Adipocyte (in vitro differentiated cells): ENCODE data around the gene MEGF6.

ENCODE experiments used
- DNase-seq: peaks from one replicate; pipeline ENCODE4 v3.0.0-alpha.2; 2015; ENCODE audit warnings: low read depth
- H3K27me3 ChIP-seq: replicated peaks from 2 replicates; pipeline ENCODE4 v1.7.0; 2013; ENCODE audit warnings: mild to moderate bottlenecking, low read length, moderate library complexity; ENCODE audit not compliant: control insufficient read depth, insufficient read depth
- H3K36me3 ChIP-seq: 2 replicates; pipeline ENCODE4 v1.7.0; 2013; ENCODE audit warnings: low read length, mild to moderate bottlenecking, moderate library complexity; ENCODE audit not compliant: control insufficient read depth, insufficient read depth, severe bottlenecking
- H3K4me1 ChIP-seq: 2 replicates; pipeline ENCODE4 v1.7.0; 2013; ENCODE audit warnings: mild to moderate bottlenecking, low read length, moderate library complexity; ENCODE audit not compliant: control insufficient read depth, insufficient read depth
- H3K4me3 ChIP-seq: 2 replicates; pipeline ENCODE4 v1.7.0; 2013; ENCODE audit warnings: mild to moderate bottlenecking, low read length, moderate library complexity
- H3K9ac ChIP-seq: 2 replicates; pipeline ENCODE4 v1.7.0; 2013; ENCODE audit warnings: mild to moderate bottlenecking, low read length, moderate library complexity
- H3K9me3 ChIP-seq: 2 replicates; pipeline ENCODE4 v1.7.0; 2013; ENCODE audit warnings: mild to moderate bottlenecking, low read length, moderate library complexity; ENCODE audit not compliant: control insufficient read depth

The MEGF6 gene

DNA sequence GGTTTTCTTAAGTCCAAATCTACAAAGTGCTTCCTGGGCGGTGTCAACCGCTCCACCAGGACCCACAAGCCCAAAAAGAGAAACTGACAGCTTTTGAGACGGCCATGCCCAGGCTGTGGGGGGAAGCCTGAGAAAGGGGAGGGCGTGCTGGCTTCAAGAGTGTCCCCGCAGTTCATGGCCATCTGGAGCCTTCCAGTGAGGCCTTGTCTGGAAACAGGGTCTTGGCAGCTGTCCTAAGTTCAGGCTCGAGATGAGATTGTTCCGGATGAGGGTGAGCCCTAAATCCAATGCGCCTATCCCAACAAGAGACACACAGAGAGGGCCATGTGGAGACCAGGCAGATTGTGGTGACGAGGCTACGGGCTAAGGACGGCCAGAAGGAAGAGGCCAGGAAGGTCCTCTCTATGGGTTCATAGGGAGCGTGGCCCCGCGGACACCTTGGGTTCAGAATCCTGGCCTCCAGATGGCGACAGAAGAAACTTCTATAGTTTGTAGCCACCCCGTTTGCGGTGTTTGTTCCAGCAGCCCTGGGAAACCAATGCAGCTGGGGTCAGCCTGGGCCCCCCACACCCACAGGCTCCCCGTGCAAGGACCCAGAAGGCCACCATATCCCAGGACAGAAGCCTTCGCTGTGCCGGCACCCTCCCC is 86.6 kb downstream of the MEGF6 start:
- DNase-seq = no peak
- Histone ChIP-seq H3K36me3 (no peaks in the 10 kb centered on the region), H3K4me3 (no peak overlapping the region), H3K9ac (no peak overlapping the region), H3K9me3 (no peaks in the 10 kb centered on the region), H3K4me1 (peaks cover 5% of the 10 kb centered on the region), H3K27me3 (no peaks in the 10 kb centered on the region)

DNA sequence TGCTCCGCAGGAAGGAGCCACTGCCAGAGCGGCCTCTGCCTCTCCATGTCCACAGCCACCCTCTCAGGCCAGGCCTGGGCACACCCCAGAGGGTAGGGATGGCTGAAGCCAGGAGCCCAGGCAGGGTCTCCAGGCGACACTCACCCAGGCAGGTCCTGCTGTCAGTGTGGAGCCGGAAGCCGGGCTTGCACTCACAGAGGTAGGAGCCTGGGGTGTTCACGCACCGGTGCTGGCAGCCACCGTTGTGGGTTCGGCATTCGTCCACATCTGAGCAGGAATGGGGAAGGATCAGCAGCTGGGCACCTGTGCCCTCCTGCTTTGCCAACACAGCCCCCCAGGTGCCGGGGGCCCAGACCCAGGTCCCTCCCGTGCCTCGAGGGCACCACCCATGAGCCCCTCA is 87.3 kb downstream of the MEGF6 start:
- no peak overlapping the region for H3K4me3 ChIP-seq
- H3K9me3 ChIP-seq = no peaks in the 10 kb centered on the region
- no peak for DNase-seq
- no peaks in the 10 kb centered on the region for H3K4me1 ChIP-seq
- no peaks in the 10 kb centered on the region for H3K27me3 ChIP-seq
- no peaks in the 10 kb centered on the region for H3K36me3 ChIP-seq
- H3K9ac ChIP-seq = no peak overlapping the region

DNA sequence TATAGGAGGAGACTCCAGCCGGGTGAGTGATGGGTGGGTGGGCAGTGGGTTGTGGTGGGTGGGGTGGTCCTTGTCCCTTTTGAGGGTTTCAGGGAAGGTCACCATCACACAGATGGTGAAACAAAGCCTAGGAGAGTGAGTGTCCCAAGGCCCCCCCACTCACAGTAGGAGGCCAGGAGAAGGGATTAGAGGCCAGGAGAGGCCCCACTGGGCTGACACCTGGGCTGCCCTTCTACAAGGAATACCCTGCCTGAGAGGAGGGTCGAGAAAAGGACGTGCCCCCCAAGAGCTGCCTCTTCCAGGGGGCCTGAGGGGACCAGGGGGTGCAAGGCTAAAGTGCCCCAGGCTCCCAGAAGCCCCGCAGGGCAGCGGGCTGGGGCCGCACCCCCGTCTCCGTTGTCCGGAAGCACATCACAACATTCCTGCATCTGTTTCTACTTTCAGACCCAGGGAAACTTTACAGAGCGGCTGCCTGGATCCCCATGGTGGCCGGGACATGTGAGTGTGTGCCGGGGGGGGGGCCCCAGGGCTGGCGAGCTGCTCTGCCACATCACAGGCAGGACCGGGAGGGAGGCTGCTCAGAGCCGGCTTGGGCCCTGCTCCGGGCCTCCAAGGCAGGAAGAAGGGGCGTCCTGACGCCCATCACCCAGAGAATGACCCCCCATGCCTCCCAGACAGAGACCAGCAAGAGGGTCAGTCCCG is 88.6 kb downstream of the MEGF6 start:
- peak overlapping the region; percentile 62 for H3K9ac ChIP-seq
- H3K4me1 ChIP-seq = no peaks in the 10 kb centered on the region
- H3K36me3 ChIP-seq = no peaks in the 10 kb centered on the region
- peak; percentile 82 for DNase-seq
- no peaks in the 10 kb centered on the region for H3K9me3 ChIP-seq
- no peak overlapping the region for H3K4me3 ChIP-seq
- no peaks in the 10 kb centered on the region for H3K27me3 ChIP-seq

DNA sequence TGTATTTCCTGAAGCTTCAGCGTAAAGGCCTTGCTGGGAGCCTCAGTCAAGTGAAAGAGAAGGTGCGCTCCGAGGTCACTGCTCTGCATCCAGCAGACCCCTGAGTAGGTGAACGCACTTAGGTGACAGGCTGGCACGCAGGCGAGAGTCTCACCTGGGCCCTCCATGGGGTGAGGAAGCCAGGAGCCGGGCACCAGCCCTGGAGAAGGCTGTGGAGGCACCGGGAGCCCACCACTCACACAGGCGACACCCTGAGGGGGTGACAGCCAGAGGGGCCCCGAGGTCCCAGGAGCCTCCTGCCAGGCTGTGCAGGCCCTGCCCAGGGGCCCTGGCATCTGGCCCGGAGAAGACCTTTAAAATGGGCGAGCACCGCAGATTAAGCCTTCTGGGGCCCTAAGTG is 89.2 kb downstream of the MEGF6 start:
- Histone ChIP-seq H3K9me3 (no peaks in the 10 kb centered on the region), H3K9ac (no peak overlapping the region), H3K4me1 (no peaks in the 10 kb centered on the region), H3K4me3 (no peak overlapping the region), H3K27me3 (no peaks in the 10 kb centered on the region), H3K36me3 (no peaks in the 10 kb centered on the region)
- no peak for DNase-seq

DNA sequence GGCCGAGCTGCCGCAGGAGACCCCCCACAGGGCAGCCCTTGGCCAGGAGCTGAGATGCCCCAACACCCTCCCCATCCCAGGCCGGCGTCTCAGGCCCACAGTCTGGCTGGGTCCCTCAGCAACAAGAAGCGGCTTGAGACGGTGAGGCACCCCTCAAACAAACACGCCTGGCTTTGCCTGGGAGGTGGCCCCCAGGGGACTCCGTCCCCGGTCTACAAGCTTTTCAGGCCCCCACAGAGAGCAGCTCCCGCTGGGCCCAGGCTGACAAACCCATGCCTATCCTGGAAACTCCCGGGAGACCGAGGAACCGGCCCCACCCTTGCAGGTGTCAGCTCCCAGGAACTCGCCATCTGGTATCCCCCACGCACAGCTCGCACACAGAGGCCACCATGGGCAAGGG is 89.9 kb downstream of the MEGF6 start:
- DNase-seq = no peak
- no peaks in the 10 kb centered on the region for H3K9me3 ChIP-seq

DNA sequence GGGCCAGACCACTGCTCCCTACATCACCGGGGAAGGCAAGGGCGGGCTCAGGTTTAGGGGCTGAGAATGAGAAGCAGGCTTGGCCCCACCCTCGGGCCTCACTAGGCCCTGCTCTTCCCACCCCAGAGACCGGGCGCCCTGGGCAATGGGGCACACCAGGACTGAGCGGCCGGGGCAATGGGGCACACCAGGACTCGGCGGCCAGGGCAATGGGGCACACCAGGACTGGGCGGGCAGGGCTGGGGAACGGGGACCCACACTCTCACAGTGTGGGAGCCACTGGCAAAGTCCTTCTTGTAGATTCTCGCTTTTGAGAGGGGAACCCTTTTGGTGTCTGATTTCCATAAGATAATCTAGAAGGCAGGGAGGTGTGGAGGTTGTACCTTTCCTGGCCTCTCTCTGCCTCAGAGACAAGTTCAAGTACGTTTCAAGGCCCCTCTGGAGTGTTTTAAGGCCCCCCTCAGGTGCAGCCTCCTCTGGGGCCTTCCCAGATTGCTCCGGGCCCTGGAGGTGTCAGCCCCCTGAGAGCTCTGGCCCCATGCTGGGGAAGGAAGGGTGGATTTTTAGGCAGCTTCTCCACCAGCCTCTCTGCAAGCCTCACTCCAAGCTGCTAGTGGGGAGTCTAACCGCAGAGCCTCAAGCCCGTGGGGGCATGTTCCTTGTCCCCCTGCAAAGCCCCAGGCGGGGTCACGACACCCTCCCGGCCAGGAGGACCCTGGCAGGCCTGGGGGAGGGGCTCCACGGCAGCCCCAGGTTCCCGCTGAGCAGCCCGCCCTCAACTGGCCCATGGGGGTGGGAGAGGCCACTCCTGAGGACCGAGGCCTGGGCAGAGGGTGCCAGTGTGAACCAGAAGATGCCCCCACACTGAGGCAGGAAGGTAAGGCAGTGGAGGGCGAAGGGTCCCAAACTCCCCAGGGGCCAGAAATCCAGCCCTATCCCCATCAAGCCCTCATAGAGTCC is 90.6 kb downstream of the MEGF6 start:
- DNase-seq = no peak
- no peaks in the 10 kb centered on the region for H3K36me3 ChIP-seq

More for the DNA sequence above, 89.9 kb downstream of the MEGF6 start:
- Histone ChIP-seq H3K36me3 (no peaks in the 10 kb centered on the region), H3K4me1 (no peaks in the 10 kb centered on the region), H3K27me3 (no peaks in the 10 kb centered on the region), H3K9ac (no peak overlapping the region), H3K4me3 (no peak overlapping the region)

DNA sequence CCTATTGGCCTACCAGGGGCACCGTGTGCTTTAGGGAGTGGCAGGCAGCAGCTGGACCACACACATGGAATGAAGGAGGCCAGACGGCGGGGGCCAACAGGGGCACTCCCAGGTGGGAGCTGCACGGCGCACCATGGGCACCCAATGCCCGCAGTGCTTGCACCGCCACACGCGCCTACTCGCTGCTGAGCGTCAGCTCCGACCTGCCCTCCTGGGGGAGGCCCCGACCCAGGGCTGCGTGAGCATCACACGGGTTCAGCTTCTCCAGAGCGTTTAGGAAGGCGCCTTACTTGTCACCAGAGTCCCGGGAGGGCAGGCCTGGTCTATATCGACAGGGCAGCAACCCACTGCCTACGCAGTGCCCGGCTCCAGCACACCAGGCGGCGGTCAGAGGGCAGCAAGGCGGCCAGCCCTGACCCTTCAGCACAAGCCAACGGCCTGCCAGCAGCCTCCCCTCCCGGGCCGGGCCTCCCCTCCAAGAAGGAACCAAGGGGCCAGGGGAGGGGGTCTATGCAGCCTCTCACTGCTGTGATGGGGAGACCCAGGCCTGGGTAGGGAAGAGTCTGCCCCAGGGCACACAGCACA is 91.9 kb downstream of the MEGF6 start:
- no peak for DNase-seq
- no peaks in the 10 kb centered on the region for H3K9me3 ChIP-seq

More for the DNA sequence above, 90.6 kb downstream of the MEGF6 start:
- Histone ChIP-seq H3K9me3 (no peaks in the 10 kb centered on the region), H3K27me3 (no peaks in the 10 kb centered on the region), H3K9ac (no peak overlapping the region), H3K4me1 (no peaks in the 10 kb centered on the region), H3K4me3 (no peak overlapping the region)

DNA sequence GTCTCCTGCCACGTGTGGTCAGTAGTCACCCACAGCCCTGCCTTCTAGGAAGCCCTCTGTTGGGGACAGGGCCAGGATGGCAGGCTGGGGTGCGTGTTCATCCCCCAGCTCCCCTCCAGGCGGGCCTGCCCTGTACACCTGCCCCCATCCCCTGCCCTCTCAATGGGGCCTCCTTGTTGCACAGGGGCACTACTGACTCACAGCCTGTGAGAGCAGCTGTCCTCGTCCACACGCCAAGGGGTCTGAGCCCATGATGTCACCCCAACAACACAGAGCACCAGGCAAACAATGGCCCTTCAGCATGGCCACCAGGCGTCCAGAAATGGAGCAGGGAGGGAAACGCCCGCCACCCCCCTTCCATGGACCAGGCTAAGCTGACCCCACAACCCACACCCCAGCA is 92.6 kb downstream of the MEGF6 start:
- H3K9ac ChIP-seq = no peak overlapping the region
- H3K4me3 ChIP-seq = no peak overlapping the region
- no peaks in the 10 kb centered on the region for H3K4me1 ChIP-seq
- no peaks in the 10 kb centered on the region for H3K27me3 ChIP-seq
- DNase-seq = no peak
- no peaks in the 10 kb centered on the region for H3K36me3 ChIP-seq
- H3K9me3 ChIP-seq = no peaks in the 10 kb centered on the region

More for the DNA sequence above, 91.9 kb downstream of the MEGF6 start:
- Histone ChIP-seq H3K36me3 (no peaks in the 10 kb centered on the region), H3K4me1 (no peaks in the 10 kb centered on the region), H3K27me3 (no peaks in the 10 kb centered on the region), H3K4me3 (no peak overlapping the region), H3K9ac (no peak overlapping the region)

DNA sequence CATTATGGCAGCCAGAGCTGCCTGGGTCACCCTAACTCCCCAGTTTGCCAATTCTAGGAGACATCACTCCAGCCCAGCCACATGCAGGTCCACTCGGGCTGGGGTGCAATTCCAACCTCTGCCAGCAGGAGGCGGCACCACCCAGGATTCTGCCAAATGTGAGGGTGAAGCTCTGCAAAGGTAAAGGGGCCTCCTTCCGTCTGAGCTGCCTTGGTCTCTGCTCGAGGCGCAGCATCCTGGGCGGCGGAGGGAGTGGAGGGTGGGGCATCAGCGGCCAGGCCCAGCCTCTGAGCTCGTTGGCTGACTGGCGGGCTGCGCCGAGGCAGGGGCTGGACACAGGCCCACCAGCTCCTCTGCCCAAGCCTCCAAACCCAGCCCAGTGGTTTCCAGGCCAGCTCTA is 93.1 kb downstream of the MEGF6 start:
- no peak for DNase-seq
- no peaks in the 10 kb centered on the region for H3K36me3 ChIP-seq
- no peaks in the 10 kb centered on the region for H3K4me1 ChIP-seq

DNA sequence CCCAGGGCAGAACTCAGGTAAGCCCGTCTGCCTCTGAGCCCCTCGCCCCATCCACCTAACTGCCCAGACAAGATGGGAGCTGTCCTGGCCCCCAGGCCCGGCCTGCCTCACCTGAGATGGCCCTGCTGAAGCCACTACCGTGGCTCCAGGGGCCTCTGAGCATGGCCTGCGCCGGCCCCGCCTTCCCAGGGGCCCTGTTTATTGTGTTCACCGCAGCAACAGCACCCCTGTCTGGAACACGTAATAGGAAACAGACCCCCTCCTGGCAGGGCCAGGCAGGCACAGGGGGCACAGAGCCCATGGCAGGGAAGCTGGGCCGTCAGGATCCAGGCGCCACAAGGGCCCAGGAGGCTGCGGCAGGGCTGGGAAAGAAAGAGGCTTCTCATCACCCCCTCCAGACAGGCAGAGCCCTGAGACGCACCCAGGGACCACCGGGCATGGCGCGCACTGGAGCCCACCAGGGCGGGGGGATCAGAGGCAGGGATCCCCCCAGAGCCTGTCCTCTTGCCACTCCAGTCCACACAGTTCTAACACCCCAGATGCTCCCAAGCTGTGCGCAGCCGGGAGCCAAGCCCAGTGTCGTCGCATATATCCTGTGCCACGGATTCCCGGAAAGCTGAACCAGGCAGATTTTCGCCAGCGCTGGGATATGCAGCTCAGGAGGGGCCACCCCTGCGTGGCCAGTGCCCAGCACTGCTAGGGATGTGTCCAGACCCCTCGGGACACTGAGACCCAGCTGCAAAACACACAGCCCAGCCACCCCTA is 94.2 kb downstream of the MEGF6 start:
- H3K4me3 ChIP-seq = no peak overlapping the region
- no peak overlapping the region for H3K9ac ChIP-seq
- no peaks in the 10 kb centered on the region for H3K27me3 ChIP-seq
- H3K4me1 ChIP-seq = no peaks in the 10 kb centered on the region
- no peaks in the 10 kb centered on the region for H3K36me3 ChIP-seq
- no peaks in the 10 kb centered on the region for H3K9me3 ChIP-seq
- DNase-seq = no peak

More for the DNA sequence above, 93.1 kb downstream of the MEGF6 start:
- no peak overlapping the region for H3K4me3 ChIP-seq
- no peaks in the 10 kb centered on the region for H3K9me3 ChIP-seq
- H3K27me3 ChIP-seq = no peaks in the 10 kb centered on the region
- H3K9ac ChIP-seq = no peak overlapping the region
